Trophoblast cell (in vitro differentiated cells and primary cell): ENCODE results near the gene IGF1R.

Source experiments
- DNase-seq, 2 donors: peaks; one replicate each; pipeline ENCODE4 v3.0.0-alpha.2; 2016
- H2AFZ ChIP-seq: 2 replicates; pipeline ENCODE4 v1.6.1; 2013; ENCODE audit warnings: low read length, moderate library complexity, mild to moderate bottlenecking; ENCODE audit not compliant: insufficient read depth, poor library complexity
- H2AK5ac ChIP-seq: 2 replicates; pipeline ENCODE4 v1.6.1; 2013; ENCODE audit warnings: mild to moderate bottlenecking, low read length
- H2BK120ac ChIP-seq: 2 replicates; pipeline ENCODE4 v1.6.1; 2013; ENCODE audit warnings: low read length, mild to moderate bottlenecking, moderate library complexity; ENCODE audit not compliant: insufficient read depth, poor library complexity
- H2BK12ac ChIP-seq: 2 replicates; pipeline ENCODE4 v1.6.1; 2013; ENCODE audit warnings: mild to moderate bottlenecking, low read length, moderate library complexity
- H2BK5ac ChIP-seq: 2 replicates; pipeline ENCODE4 v1.6.1; 2013; ENCODE audit warnings: low read length, low read depth, moderate library complexity, mild to moderate bottlenecking; ENCODE audit not compliant: poor library complexity
- H3K14ac ChIP-seq: 2 replicates; pipeline ENCODE4 v1.6.1; 2013; ENCODE audit warnings: mild to moderate bottlenecking, low read length
- H3K18ac ChIP-seq: 2 replicates; pipeline ENCODE4 v1.6.1; 2013; ENCODE audit warnings: mild to moderate bottlenecking, low read length
- H3K23ac ChIP-seq: 2 replicates; pipeline ENCODE4 v1.6.1; 2013; ENCODE audit warnings: low read length
- H3K27ac ChIP-seq: 2 replicates; pipeline ENCODE4 v1.5.1; 2013; ENCODE audit warnings: low read depth, mild to moderate bottlenecking, inconsistent platforms, low read length, moderate library complexity
- H3K27me3 ChIP-seq: 2 replicates; pipeline ENCODE4 v1.6.1; 2013; ENCODE audit warnings: inconsistent platforms, mild to moderate bottlenecking, low read length, moderate library complexity; ENCODE audit not compliant: insufficient read depth
- H3K36me3 ChIP-seq, 2 experiments: 1 replicate in 1 of 2; 2 replicates in 1 of 2; pipeline ENCODE4 v1.6.1; 2013; ENCODE audit warnings: low read length in 2 of 2, mild to moderate bottlenecking in 2 of 2, moderate library complexity in 1 of 2; ENCODE audit not compliant: insufficient read depth in 2 of 2, control insufficient read depth in 1 of 2
- H3K4ac ChIP-seq: 2 replicates; pipeline ENCODE4 v1.6.1; 2013; ENCODE audit warnings: low read depth, mild to moderate bottlenecking, low read length, moderate library complexity
- H3K4me1 ChIP-seq, 2 experiments: 1 replicate in 1 of 2; 2 replicates in 1 of 2; pipeline ENCODE4 v1.6.1; 2013; ENCODE audit warnings: low read length in 2 of 2, mild to moderate bottlenecking in 2 of 2, moderate library complexity in 1 of 2; ENCODE audit not compliant: insufficient read depth in 2 of 2, control insufficient read depth in 1 of 2
- H3K4me2 ChIP-seq: 2 replicates; pipeline ENCODE4 v1.6.1; 2013; ENCODE audit warnings: inconsistent platforms, mild to moderate bottlenecking, low read length, moderate library complexity
- H3K4me3 ChIP-seq: 2 replicates; pipeline ENCODE4 v1.5.1; 2013; ENCODE audit warnings: mild to moderate bottlenecking, low read depth, low read length, inconsistent platforms
- H3K79me1 ChIP-seq: one replicate; pipeline ENCODE4 v1.6.1; 2013; ENCODE audit warnings: low read length
- H3K79me2 ChIP-seq: 2 replicates; pipeline ENCODE4 v1.6.1; 2013; ENCODE audit warnings: low read length, mild to moderate bottlenecking; ENCODE audit not compliant: control insufficient read depth, insufficient read depth, poor library complexity
- H3K9ac ChIP-seq: 2 replicates; pipeline ENCODE4 v1.6.1; 2013; ENCODE audit warnings: mild to moderate bottlenecking, low read length
- H3K9me3 ChIP-seq: 2 replicates; pipeline ENCODE4 v1.6.1; 2013; ENCODE audit warnings: low read depth, mild to moderate bottlenecking, control low read depth, inconsistent platforms, low read length; ENCODE audit not compliant: insufficient read depth
- H4K12ac ChIP-seq: 2 replicates; pipeline ENCODE4 v1.6.1; 2013; ENCODE audit warnings: low read depth, mild to moderate bottlenecking, low read length, moderate library complexity
- H4K8ac ChIP-seq: 2 replicates; pipeline ENCODE4 v1.6.1; 2013; ENCODE audit warnings: low read depth, mild to moderate bottlenecking, low read length, moderate library complexity
- H4K91ac ChIP-seq: one replicate; pipeline ENCODE4 v1.6.1; 2013; ENCODE audit warnings: low read depth, mild to moderate bottlenecking, low read length, moderate library complexity
- WGBS: extraction: QIAGEN DNeasy Blood & Tissue Kit; methylation state at CpG from one replicate; pipeline ENCODE4 v1.1.7; 2013; ENCODE audit warnings: missing lambda C conversion rate; ENCODE audit not compliant: insufficient read length, insufficient coverage; ENCODE audit errors: extremely low coverage; 5-methylcytosine and 5-hydroxymethylcytosine counted together

IGF1R gene

DNA sequence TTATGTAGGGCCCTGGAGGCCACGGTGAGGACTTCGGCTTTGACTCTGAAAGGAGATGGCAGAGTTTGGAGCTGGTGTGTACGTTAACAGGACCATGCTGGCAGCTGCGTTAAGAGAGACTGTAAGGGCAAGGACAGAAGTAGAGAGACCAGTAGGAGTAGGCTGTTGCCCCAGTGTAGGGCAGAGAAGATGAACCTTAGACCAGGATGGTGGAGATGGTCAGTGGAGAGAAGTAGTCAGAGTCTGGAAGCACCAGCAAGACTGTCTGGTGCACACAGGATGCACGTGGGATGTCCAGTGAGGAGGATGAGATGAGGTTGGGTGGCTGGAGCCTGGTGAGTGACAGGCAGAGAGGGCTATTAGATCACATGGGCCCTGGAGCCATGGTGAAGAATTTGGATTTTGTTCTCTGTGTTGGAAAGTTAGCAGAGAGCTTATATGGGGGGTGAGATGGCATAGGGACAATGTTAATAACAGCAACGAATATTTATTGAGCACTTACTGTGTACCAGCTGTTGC is 150.1 kb downstream of the IGF1R start:
- H3K27ac ChIP-seq: no peak overlapping the region
- no peak overlapping the region for H4K8ac ChIP-seq
- H2BK120ac ChIP-seq: no peak overlapping the region
- peaks cover 0 to 2% of the 10 kb centered on the region in 2 experiments for H3K36me3 ChIP-seq
- H2BK5ac ChIP-seq: no peak overlapping the region
- no peak overlapping the region for H2AK5ac ChIP-seq
- H4K91ac ChIP-seq: no peak overlapping the region
- H2BK12ac ChIP-seq: no peak overlapping the region
- H3K9me3 ChIP-seq: peaks cover 2% of the 10 kb centered on the region
- H3K79me2 ChIP-seq: peaks cover 13% of the 10 kb centered on the region
- DNase-seq: no peak
- peaks cover 9 to 21% of the 10 kb centered on the region in 2 experiments for H3K4me1 ChIP-seq
- H3K4ac ChIP-seq: peak overlapping the region; percentile 35
- H3K27me3 ChIP-seq: no peaks in the 10 kb centered on the region
- no peak overlapping the region for H3K4me3 ChIP-seq
- peaks cover 2% of the 10 kb centered on the region for H3K79me1 ChIP-seq
- WGBS: no CpG with 5 or more reads among the region's 6 CpGs
- H3K14ac ChIP-seq: no peak overlapping the region
- no peak overlapping the region for H3K23ac ChIP-seq
- H3K9ac ChIP-seq: no peak overlapping the region
- H3K4me2 ChIP-seq: no peak overlapping the region
- no peak overlapping the region for H2AFZ ChIP-seq
- no peak overlapping the region for H3K18ac ChIP-seq
- no peak overlapping the region for H4K12ac ChIP-seq

- Histone ChIP-seq H3K27me3 (no peaks in the 10 kb centered on the region), H3K9ac (no peak overlapping the region), H2BK120ac (no peak overlapping the region), H4K12ac (no peak overlapping the region), H4K91ac (no peak overlapping the region), H3K4me3 (no peak overlapping the region), H3K79me1 (peaks cover 2% of the 10 kb centered on the region), H2AK5ac (no peak overlapping the region), H3K4me1 (peaks cover 9 to 21% of the 10 kb centered on the region in 2 experiments), H3K23ac (no peak overlapping the region), H4K8ac (no peak overlapping the region), H3K36me3 (peaks cover 0 to 2% of the 10 kb centered on the region in 2 experiments), H3K9me3 (peaks cover 2% of the 10 kb centered on the region), H3K27ac (no peak overlapping the region), H2AFZ (no peak overlapping the region), H2BK5ac (no peak overlapping the region), H3K14ac (no peak overlapping the region), H3K18ac (no peak overlapping the region), H3K4ac (no peak overlapping the region), H3K79me2 (peaks cover 13% of the 10 kb centered on the region), H2BK12ac (no peak overlapping the region), H3K4me2 (no peak overlapping the region)
- WGBS: no CpG with 5 or more reads among the region's 11 CpGs
- peak in 1 of 2 donors; percentile 31 for DNase-seq
Measured at GRCh38 chr15:98799461-98800390, 151.4 kb downstream of the IGF1R start.

DNA sequence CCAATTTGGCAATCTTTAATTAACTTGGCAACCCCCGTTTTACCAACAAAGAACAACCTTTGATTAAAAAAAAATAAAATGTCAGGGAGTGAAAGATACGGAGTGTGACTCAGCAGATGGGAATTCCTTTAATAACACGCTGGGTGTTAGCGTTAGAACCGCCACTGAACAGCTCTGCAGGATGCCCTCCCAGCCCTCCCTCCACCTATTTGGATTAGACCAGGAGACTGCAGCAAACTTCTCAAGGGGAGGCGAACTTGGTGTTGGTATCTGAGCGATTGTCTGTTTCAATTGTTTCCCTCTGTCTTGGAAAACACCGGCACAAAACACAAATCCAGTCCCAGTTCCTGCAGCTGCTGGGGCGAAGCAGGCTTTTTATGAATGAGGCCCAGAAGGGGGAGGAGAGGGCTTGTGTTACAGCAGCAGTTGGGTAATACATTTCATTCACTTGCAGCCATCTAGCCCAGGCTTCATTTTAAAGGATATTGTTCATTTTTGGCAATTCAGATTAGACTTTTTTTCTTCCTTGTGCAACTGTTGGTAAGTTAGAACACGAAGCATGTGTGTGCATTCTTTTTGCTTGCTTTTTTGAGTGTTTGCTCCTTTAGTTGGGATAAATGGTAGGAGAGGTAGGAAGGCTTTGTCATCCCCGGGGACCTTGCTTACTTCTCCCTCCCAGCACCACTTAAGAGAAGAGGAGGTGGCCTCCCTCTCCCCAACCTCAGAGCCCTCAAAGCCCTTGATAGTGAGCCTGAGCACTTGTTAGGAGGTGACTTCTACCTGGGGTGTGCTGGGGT is 152.3 kb downstream of the IGF1R start:
- H4K91ac ChIP-seq: no peak overlapping the region
- no peak overlapping the region for H3K4me3 ChIP-seq
- no peak overlapping the region for H2BK5ac ChIP-seq
- peak overlapping the region; percentile 93 for H3K4ac ChIP-seq
- H3K9me3 ChIP-seq: peaks cover 2% of the 10 kb centered on the region
- H3K79me2 ChIP-seq: peaks cover 13% of the 10 kb centered on the region
- DNase-seq: peak; percentile 30 to 71
- peaks cover 9 to 21% of the 10 kb centered on the region in 2 experiments for H3K4me1 ChIP-seq
- peak overlapping the region; percentile 21 for H3K14ac ChIP-seq
- H3K27me3 ChIP-seq: no peaks in the 10 kb centered on the region
- H4K8ac ChIP-seq: no peak overlapping the region
- no peak overlapping the region for H3K23ac ChIP-seq
- no peak overlapping the region for H4K12ac ChIP-seq
- no peak overlapping the region for H2BK120ac ChIP-seq
- peak overlapping the region; percentile 27 for H3K4me2 ChIP-seq
- peaks cover 0 to 2% of the 10 kb centered on the region in 2 experiments for H3K36me3 ChIP-seq
- H3K9ac ChIP-seq: no peak overlapping the region
- no peak overlapping the region for H2AK5ac ChIP-seq
- peak overlapping the region; percentile 69 for H3K18ac ChIP-seq
- no CpG with 5 or more reads among the region's 11 CpGs for WGBS
- no peak overlapping the region for H3K27ac ChIP-seq
- H3K79me1 ChIP-seq: peaks cover 2% of the 10 kb centered on the region
- no peak overlapping the region for H2BK12ac ChIP-seq
- no peak overlapping the region for H2AFZ ChIP-seq

DNA sequence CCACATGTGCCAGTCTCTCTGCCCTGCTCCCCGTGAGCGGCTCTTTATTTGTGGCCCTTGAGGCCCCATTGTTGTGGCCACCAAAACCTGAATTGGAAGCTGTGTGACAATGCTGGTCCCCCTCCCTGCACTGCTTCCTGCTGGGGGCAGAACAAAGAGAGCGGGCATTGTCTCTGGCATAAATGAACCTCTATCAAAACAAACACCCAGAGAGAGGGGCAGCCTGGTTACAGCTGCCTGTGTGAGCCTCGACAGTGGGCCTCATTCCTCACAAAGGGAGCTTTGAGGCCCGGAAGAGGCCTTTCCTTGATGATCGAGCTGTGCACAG is 152.9 kb downstream of the IGF1R start:
- H2AK5ac ChIP-seq: no peak overlapping the region
- H3K36me3 ChIP-seq: no peaks in the 10 kb centered on the region
- no peak overlapping the region for H4K12ac ChIP-seq
- H3K9me3 ChIP-seq: peaks cover 2% of the 10 kb centered on the region
- H2AFZ ChIP-seq: no peak overlapping the region
- H3K4me2 ChIP-seq: no peak overlapping the region
- peaks cover 9 to 21% of the 10 kb centered on the region in 2 experiments for H3K4me1 ChIP-seq
- peak overlapping the region; percentile 21 for H3K14ac ChIP-seq
- peaks cover 13% of the 10 kb centered on the region for H3K79me2 ChIP-seq
- H3K18ac ChIP-seq: peak overlapping the region; percentile 69
- WGBS: no CpG with 5 or more reads among the region's 6 CpGs
- no peak overlapping the region for H4K8ac ChIP-seq
- H2BK120ac ChIP-seq: no peak overlapping the region
- H3K23ac ChIP-seq: no peak overlapping the region
- H3K9ac ChIP-seq: no peak overlapping the region
- no peak overlapping the region for H3K4me3 ChIP-seq
- DNase-seq: no peak
- peaks cover 2% of the 10 kb centered on the region for H3K79me1 ChIP-seq
- H3K4ac ChIP-seq: peak overlapping the region; percentile 93
- H3K27ac ChIP-seq: no peak overlapping the region
- no peaks in the 10 kb centered on the region for H3K27me3 ChIP-seq
- no peak overlapping the region for H2BK12ac ChIP-seq
- H2BK5ac ChIP-seq: no peak overlapping the region
- no peak overlapping the region for H4K91ac ChIP-seq
